GM19467 (cell line): ENCODE results near the gene PDGFC.

Experiments
- ATAC-seq: cut with Tn5 transposase; IDR thresholded peaks from one replicate; pipeline ENCODE4 v1.9.1; 2021; ENCODE audit warnings: mild to moderate bottlenecking, moderate library complexity; ENCODE audit not compliant: unreplicated experiment

The PDGFC gene

DNA sequence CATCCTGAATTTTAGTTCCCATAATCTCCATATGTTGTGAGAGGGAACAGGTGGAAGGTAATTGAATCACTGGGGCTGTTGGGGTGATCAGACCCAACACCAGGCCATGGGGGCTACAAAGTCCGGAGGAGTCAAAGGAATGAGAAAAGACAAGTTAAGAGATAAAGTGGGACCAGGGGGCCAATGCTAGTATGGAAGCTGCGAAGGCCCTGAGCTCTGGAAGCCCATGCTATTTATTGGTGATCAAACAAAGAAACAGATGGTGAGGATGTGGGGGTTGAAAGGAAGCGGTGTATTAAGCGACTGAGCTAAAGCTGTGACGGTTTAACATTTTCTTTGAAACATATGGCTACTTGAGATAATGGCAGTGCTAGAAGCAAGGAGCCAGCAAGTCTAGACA is 132.8 kb downstream of the PDGFC start:
- no peak for ATAC-seq

DNA sequence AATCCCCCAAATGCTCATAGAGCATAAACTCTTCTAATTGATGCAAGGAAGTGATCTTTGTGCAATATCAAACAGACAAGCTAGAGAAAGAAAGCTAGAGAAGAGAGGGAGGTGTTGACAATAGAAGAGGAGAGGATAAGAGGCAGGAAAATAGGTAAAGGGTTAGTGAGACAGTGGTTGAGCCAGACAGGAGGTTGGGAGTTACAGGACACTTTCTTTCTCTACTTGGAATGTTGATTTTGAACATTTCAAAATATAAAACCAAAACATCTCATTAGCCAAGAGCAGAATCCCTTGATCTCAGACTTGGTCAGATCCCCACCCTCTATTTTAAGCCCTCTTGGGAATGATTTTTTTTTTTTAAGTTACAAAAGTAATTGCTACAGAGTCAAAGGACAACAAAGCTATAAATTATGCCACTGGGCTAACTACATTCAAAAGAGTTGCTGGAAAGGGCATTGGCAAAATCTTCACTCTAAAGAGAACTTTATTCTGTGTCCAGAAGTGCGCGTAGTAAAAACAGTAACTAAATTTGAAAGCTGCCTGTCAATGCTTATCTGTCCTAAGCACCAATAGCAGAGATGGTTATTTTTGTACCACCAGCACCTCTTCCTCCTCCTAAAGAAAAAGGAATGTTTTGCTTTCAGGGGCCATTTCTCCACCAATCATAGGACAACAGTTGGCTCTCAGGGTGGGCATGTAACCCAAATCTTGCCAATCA is 133.8 kb downstream of the PDGFC start:
- no peak for ATAC-seq

DNA sequence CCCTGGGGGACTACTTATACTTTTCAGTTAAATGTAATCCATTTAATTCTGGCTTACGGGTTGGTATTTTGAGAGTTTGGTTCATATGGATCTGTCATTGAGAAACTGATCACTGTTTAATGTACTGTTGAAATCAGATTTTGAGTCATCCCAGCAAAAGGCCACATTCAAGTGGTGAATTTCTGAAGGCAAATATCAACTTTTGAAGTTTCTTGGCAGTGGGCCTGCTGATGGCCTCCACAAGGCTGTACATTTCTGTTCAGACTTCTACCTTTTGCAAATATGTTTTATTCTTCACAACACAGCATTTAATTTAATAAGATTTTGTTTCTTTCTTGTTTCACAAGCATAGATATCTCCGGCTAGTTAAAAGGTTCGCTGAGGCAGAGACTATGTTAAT is 138.7 kb downstream of the PDGFC start:
- ATAC-seq, result no peak

DNA sequence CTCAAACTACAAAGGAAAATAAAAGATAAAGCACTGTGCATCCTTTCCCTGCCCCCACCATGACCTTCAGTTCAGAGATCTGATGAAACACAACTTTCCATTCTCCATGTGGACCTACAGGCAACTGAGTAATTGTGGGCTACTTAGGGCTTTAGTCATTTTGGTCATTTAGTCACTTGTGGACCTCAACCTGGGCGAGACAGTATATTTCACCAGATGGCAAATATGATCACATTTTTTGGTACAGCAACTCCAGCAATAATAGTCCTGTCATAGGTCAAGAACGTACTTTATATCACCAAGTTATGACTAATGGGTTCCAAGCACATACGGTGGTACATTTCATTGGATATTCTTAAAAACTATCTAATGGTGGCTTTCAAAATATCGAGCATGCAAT is 141.2 kb downstream of the PDGFC start:
- ATAC-seq, result no peak

GRCh38 chr4:156829201-156829873 is 142.3 kb downstream of the PDGFC start:
- ATAC-seq, result no peak

DNA sequence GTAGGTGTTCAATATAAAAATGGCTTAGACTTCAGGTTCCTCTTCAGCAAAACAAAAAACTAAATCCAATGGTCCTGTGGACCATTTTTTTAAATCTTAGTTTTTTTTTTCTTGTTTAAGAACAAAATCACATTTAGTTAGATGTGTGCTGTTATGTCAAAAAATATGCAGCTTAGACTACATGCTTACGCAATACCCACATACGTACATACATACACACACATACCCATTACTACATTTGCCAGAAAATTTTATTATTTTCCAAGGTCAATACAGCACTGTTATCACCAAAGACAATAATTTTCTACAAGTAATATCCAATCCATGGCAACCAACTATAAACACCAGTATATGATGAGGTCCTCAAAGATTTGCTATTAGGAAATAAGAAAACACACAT is 144.1 kb downstream of the PDGFC start:
- ATAC-seq, result no peak

DNA sequence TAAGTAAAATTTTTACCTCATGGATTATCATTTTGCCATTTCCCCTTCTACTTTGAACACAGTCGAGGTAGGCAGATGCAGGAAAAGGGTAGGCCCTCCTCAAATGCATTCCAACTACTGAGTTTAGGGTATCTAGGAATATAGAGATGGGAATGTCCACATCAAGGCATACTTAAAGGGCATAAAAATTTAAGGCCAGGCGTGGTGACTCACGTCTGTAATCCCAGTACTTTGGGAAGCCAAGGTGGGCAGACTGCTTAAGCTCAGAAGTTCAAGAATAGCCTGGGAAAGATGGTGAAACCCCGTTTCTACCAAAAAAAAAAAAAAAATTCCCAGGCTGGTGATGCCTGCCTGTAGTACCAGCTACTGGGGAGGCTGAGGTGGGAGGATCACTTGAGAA is 146.5 kb downstream of the PDGFC start:
- ATAC-seq, result no peak

- ATAC-seq, result no peak
These were observed 147.0 kb downstream of the PDGFC start for GRCh38 chr4:156824451-156825060.

DNA sequence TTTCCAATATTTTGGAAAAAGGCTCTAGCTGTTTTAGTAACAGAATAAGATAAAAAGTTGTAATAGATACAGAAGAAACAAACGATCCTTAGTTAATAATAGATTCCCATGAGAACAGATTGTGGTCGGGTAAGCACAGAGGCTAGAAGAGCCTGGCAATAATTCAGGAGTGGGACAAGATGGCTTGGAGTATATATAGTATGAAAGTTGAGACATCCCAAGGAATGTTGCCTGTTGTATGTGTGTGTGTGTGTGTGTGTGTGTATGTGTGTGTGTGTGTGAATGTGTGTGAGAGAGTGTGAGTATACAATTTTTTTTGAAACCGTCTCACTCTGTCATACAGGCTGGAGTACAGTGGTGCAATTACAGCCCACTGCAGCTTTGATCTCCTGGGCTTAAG is 150.7 kb downstream of the PDGFC start:
- no peak for ATAC-seq

- no peak for ATAC-seq
These were observed 155.2 kb downstream of the PDGFC start for GRCh38 chr4:156816360-156816755.

- ATAC-seq, result no peak
These were observed 155.8 kb downstream of the PDGFC start for GRCh38 chr4:156815717-156816359.

GRCh38 chr4:156811963-156812362 is 159.6 kb downstream of the PDGFC start:
- ATAC-seq, result no peak

- ATAC-seq, result no peak
These were observed 160.3 kb downstream of the PDGFC start for GRCh38 chr4:156811286-156811685.

DNA sequence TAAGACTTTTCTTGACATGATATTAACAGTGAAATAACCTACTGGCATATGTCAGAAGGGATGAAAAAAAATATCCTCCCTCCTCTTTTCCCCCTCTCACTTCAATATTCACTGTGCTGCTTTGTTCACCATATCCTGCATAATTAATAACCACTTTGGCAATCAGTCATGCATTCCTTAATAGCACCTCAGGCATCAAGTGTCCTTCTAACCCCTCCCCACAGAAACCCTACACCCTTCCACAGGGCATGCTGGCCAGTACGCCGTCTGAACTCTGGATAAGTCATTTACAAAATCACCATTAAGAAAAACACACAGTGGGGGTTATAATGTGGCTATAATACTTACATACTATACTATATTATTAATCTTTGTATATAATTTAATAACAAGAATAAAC is 165.9 kb downstream of the PDGFC start:
- ATAC-seq, result no peak

- no peak for ATAC-seq
These were observed 168.5 kb downstream of the PDGFC start for GRCh38 chr4:156803056-156803455.

GRCh38 chr4:156800463-156800862 is 171.1 kb downstream of the PDGFC start:
- ATAC-seq, result no peak

DNA sequence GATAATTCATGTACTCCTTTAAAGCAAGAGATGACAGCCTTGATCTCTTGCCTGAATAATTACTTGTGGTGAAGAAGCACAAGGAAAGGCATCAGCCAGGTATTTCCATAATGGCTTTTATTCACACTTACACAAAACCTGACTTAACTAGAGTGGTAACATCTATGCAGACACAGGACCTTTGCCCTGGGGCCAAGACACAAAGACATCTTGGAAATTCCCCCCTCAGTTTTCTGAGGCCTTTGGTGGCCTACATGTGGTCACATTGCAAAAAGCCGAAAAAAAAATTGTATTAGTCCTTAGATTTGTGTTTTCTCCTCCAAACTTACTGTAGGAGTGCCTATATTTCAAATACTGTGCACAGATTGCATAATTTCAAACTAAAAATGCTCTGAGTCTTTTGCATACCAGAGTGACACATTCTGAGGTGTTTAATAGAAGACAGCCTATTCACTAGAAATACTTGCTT is 172.4 kb downstream of the PDGFC start:
- no peak for ATAC-seq

DNA sequence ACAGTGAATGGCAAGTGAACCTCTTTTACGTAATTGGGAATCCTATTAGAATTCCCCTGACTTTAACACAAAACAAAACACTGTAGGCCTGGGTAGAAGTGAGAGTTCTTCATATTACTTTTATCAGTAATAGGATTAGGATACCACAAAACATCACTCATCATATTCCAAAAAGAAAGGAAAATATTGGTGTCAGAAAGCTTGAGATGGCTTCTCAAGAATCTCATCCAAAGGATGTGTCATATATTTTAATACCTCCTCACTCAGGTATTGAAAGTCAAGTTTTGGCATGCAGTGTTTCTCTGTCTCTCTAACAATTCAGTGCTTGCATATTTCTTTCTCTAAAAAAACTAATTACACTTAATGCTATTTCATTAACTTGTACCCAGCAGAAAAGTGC is 173.2 kb downstream of the PDGFC start:
- ATAC-seq, result no peak

DNA sequence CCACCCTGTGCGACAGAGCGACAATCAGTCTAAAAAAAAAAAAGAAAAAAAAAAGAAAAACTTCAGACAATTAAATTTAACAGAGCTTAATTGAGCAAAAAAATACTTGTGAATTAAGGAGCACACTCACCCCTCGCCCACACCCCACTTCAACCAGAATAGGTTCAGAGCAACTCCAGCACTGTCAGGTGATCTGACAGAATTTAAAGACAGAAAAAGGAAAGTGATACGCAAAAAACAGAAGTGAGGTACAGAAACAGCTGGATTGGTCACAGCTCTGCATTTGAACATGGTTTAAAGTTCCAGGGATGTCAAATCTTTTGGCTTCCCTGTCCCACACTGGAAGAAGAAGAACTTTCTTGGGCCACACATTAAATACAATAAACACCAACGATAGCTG is 174.4 kb downstream of the PDGFC start:
- ATAC-seq, result no peak

DNA sequence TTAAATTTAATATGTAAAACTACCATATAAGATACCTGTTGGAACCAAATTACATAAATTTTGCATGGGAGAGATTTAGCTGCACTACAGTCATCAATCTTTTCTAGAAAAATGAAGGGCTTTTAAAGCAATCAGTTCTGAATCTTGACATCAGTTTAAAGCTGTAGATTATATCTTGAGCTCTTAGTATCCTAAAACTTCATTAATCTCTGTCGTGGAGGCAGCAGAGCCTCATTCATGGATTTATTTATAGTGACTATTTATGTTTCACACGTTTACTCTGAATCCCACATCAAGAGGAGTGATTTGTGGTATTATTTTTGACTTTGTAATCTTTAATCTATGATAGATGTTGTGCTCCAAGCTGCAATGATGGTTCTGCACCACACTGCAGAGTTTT is 175.9 kb downstream of the PDGFC start:
- no peak for ATAC-seq

DNA sequence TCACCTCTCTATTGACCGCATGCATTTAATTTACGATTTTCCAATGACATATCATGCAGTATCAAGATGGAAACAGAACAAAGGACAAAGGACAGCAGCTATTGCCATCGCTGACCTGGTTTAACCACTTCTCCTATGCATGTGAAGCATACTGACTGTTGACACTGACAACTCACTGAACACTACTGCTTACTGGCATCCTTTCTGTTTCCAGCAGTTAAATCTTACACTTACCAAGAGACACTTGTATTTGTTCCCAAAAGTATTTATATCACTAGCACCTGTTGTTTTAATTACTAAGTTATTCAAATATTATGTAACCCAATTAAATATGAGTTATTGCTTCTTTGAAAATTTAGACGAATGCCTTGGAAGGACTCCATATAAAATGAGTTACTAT is 176.7 kb downstream of the PDGFC start:
- no peak for ATAC-seq
